ENCODE measurements around the gene MMP23B.

DNA sequence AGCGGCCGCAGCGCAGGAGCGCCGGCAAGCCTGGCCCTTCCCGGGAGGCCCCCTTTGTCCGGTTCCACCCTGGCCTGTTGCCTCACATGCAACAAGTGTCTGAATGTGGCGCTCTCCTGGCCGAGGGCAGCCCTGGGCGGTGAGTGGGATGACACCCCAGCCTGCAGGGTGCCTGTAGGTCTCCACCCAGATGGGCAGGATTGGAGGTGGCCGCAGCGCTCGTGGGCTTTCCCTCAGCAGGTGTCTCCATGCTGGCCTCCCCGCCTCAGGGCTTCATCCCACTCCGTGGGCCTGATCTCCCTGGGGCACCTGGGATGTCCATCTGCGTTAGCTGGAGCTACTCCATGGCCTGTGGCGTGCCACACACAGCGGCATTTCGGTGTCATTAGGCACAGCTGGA lies 15.1 kb upstream of the MMP23B start:
- TF ChIP-seq CTCF (IDR thresholded peaks at IDR 0.05) (no peak), POLR2A (IDR thresholded peaks at IDR 0.05) (no peak)

Data from heart left ventricle (tissue), 13 donors.